ENCODE results near the gene BCL2. TPM values are rescaled to one million over a fixed set of nuclear protein-coding genes. Genes with fewer than 3 reads are reported as not detected.
"Not testable (repeated sequence)": the region's sequence is repeated elsewhere in the genome, so short reads cannot be mapped to it uniquely, and the experiment has no call there.

Gene BCL2
- total and polyA plus RNA-seq, 8 donors = 6.3 to 11.3 (median 10.8) TPM

GRCh38 chr18:63203497-63203896 is 116.1 kb downstream of the BCL2 start:
- H3K36me3 ChIP-seq = no peaks in the 10 kb centered on the region
- intact Hi-C loops (cut with DNase I) = no loop called here
- no peaks in the 10 kb centered on the region for H3K27me3 ChIP-seq
- ATAC-seq = no peak
- no peaks in the 10 kb centered on the region for H3K9me3 ChIP-seq
- TF ChIP-seq CTCF (IDR thresholded peaks at IDR 0.05) = no peak
- no peak overlapping the region for H3K4me3 ChIP-seq
- no peak for DNase-seq
- H3K4me1 ChIP-seq = peaks cover 0 to 11% of the 10 kb centered on the region in 2 donors
- no peak overlapping the region for H3K27ac ChIP-seq

- peaks cover 0 to 12% of the 10 kb centered on the region in 2 donors for H3K4me1 ChIP-seq
- no peak overlapping the region for H3K27ac ChIP-seq
- ATAC-seq = no peak
- H3K27me3 ChIP-seq = no peaks in the 10 kb centered on the region
- no peaks in the 10 kb centered on the region for H3K9me3 ChIP-seq
- intact Hi-C loops (cut with DNase I) = no loop called here
- no peak for TF ChIP-seq CTCF (IDR thresholded peaks at IDR 0.05)
- H3K4me3 ChIP-seq = no peak overlapping the region
- no peak for DNase-seq
- H3K36me3 ChIP-seq = no peaks in the 10 kb centered on the region
Observed at GRCh38 chr18:63202828-63203227, 116.7 kb downstream of the BCL2 start.

GRCh38 chr18:63201456-63201855 is 118.1 kb downstream of the BCL2 start:
- intact Hi-C loops (cut with DNase I); H3K9me3 ChIP-seq; H3K4me3 ChIP-seq; DNase-seq; ATAC-seq; H3K4me1 ChIP-seq; H3K27me3 ChIP-seq; H3K27ac ChIP-seq; H3K36me3 ChIP-seq: not testable (repeated sequence)

- no peak for TF ChIP-seq CTCF (IDR thresholded peaks at IDR 0.05)
- no peaks in the 10 kb centered on the region for H3K36me3 ChIP-seq
- H3K4me3 ChIP-seq = no peak overlapping the region
- H3K27me3 ChIP-seq = no peaks in the 10 kb centered on the region
- intact Hi-C loops (cut with DNase I) = no loop called here
- H3K27ac ChIP-seq = no peak overlapping the region
- no peak for DNase-seq
- peak; percentile 46 for ATAC-seq
- H3K9me3 ChIP-seq = no peaks in the 10 kb centered on the region
- peaks cover 0 to 5% of the 10 kb centered on the region in 2 donors for H3K4me1 ChIP-seq
Observed at GRCh38 chr18:63199743-63200241, 119.8 kb downstream of the BCL2 start.

- DNase-seq (no peak), ATAC-seq (no peak)
- Histone ChIP-seq H3K4me3 (no peak overlapping the region), H3K9me3 (no peaks in the 10 kb centered on the region), H3K36me3 (no peaks in the 10 kb centered on the region), H3K4me1 (peaks cover 0 to 5% of the 10 kb centered on the region in 2 donors), H3K27ac (no peak overlapping the region), H3K27me3 (no peaks in the 10 kb centered on the region)
- intact Hi-C loops (cut with DNase I) = no loop called here
- no peak for TF ChIP-seq CTCF (IDR thresholded peaks at IDR 0.05)
Observed at GRCh38 chr18:63198868-63199742, 120.5 kb downstream of the BCL2 start.

Measured in left lung (tissue), 10 donors.